Mucosa of stomach (tissue), 1 donor: ENCODE results near the gene DOLK.
"Not testable (repeated sequence)": the region's sequence is repeated elsewhere in the genome, so short reads cannot be mapped to it uniquely, and the experiment has no call there.

Experiments
- H3K27me3 ChIP-seq: one replicate; pipeline ENCODE4 v1.7.0; 2013; ENCODE audit warnings: mild to moderate bottlenecking, low read length; ENCODE audit not compliant: control insufficient read depth, insufficient read depth
- H3K36me3 ChIP-seq: one replicate; pipeline ENCODE4 v1.7.0; 2013; ENCODE audit warnings: low read length; ENCODE audit not compliant: control insufficient read depth, insufficient read depth
- H3K4me1 ChIP-seq: one replicate; pipeline ENCODE4 v1.7.0; 2013; ENCODE audit warnings: mild to moderate bottlenecking, low read length; ENCODE audit not compliant: control insufficient read depth, insufficient read depth
- H3K4me3 ChIP-seq: one replicate; pipeline ENCODE4 v1.7.0; 2013; ENCODE audit warnings: low read length
- H3K9ac ChIP-seq: one replicate; pipeline ENCODE4 v1.7.0; 2013; ENCODE audit warnings: mild to moderate bottlenecking, low read length, moderate library complexity
- H3K9me3 ChIP-seq: one replicate; pipeline ENCODE4 v1.7.0; 2013; ENCODE audit warnings: mild to moderate bottlenecking, low read length, moderate library complexity; ENCODE audit not compliant: control insufficient read depth
- donor health status: Pancreatic carcinoma.

Gene DOLK

DNA sequence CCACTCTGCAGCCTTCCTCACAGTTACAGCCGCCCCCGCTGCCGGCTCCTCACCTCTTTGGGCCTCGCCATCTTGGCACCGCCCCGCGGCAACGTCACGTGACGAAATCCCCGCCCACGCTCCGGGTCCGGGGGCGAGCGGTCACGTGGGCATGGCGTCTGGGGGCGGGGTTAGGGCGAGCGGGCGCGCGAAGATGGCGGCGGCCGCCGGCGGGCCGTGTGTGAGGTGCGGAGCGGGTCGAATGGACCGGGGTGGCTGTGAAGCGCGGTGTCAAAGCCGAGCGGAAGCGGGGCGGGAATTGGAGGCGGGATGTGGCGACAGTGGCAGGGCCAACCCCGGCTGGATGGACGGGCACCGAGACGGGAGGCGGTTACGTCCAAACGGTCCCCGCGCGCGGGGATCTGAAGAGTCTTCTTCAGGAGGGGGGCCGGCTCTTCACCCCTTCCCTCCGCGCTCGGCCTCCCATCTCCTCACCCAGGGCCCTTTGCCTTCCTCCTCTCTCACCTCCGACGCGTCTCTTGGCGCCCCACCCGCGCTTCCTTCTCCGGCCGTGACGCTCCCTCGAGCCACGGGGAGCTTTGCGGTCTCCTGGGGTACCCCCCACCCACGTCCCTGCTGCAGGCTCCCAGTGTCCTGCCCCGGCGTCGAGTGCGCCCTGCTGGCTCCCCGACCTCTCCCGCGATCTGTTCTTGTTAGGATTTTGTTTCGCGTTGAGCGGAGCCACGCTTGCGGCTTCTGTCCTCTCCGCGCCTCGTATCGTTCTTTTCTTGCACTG lies at the start of gene DOLK, which contains the start of gene NUP188:
Gene DOLK, minus strand, starts transcription at position 77 of the 775 bp plus-strand sequence. CDS start 300 bp downstream, outside the sequence.
Gene NUP188, plus strand, starts transcription at position 173 of the 775 bp plus-strand sequence. Its CDS starts 21 bp downstream, at position 194.
- no peaks in the 10 kb centered on the region for H3K36me3 ChIP-seq
- peak within 1 kb of the TSS; percentile 80 for H3K9ac ChIP-seq
- peak within 1 kb of the TSS; percentile 77 for H3K4me3 ChIP-seq
- H3K27me3 ChIP-seq = no peaks in the 10 kb centered on the region
- H3K4me1 ChIP-seq = peaks cover 10% of the 10 kb centered on the region
- no peaks in the 10 kb centered on the region for H3K9me3 ChIP-seq

DNA sequence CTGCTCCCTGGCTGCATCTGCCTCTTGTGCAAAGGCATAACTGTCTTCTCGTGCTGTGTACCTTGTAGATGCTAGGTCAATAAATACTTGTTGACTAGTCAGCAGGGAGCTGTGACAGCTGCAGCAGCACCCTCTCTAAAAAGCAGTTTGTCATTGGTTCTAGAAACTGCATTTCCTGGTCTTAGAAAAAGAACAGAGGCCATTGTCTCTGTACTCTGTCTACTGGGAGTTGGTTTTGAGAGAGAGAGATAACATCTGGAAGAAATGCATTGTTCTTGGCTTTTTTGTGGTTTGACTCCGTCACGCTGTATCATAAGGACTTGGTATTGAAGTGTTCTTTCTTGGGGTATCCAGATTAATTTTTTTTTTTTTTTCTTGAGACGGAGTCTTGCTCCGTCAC lies 48.4 kb upstream of the DOLK start:
- Histone ChIP-seq H3K4me3 (no peak overlapping the region), H3K4me1 (no peaks in the 10 kb centered on the region), H3K27me3 (no peaks in the 10 kb centered on the region), H3K36me3 (peaks cover 11% of the 10 kb centered on the region), H3K9me3 (no peaks in the 10 kb centered on the region), H3K9ac (no peak overlapping the region)

DNA sequence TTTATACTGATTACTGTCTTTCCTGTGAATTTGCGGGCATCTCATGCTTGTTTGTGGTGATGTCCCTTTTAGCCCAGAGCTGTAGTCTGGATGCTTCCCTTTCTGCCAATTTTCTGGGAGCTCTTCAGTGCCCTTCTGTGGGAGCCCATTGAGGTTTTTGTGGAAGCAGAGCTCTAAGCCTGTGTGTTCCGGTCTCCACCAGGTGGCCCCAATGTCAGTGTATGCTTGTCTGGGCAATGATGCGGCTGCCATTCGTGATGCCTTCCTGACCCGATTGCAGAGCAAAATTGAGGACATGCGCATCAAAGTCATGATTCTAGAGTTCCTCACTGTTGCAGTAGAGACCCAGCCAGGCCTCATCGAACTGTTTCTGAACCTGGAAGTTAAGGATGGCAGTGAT lies 45.6 kb upstream of the DOLK start:
- H3K4me3 ChIP-seq = no peak overlapping the region

DNA sequence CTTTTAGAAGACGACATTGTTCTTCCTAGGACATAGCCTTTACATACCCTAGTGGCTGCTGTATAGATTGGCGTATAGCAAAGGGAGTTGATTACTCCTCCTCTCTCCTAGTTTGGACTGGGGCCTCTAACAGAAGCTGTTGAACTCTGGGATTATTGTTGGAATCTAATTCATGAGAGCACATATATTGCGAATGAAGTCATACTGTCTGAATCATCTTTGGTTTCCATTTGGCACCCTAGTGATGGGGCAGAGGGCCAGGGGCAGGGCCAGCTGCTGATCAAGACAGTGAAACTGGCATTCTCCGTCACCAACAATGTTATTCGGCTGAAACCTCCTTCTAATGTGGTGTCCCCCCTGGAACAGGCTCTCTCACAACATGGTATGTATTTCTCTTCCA lies 40.4 kb upstream of the DOLK start:
- no peak overlapping the region for H3K9ac ChIP-seq
- no peaks in the 10 kb centered on the region for H3K9me3 ChIP-seq
- no peak overlapping the region for H3K4me3 ChIP-seq
- H3K27me3 ChIP-seq = no peaks in the 10 kb centered on the region
- no peaks in the 10 kb centered on the region for H3K4me1 ChIP-seq
- peaks cover 18% of the 10 kb centered on the region for H3K36me3 ChIP-seq

More for the DNA sequence above, 45.6 kb upstream of the DOLK start:
- Histone ChIP-seq H3K9ac (no peak overlapping the region), H3K27me3 (no peaks in the 10 kb centered on the region), H3K9me3 (no peaks in the 10 kb centered on the region), H3K36me3 (peaks cover 12% of the 10 kb centered on the region), H3K4me1 (no peaks in the 10 kb centered on the region)

GRCh38 chr9:128986671-128987070 lies 39.3 kb upstream of the DOLK start:
- no peak overlapping the region for H3K9ac ChIP-seq
- H3K4me3 ChIP-seq = no peak overlapping the region
- no peaks in the 10 kb centered on the region for H3K9me3 ChIP-seq
- no peaks in the 10 kb centered on the region for H3K27me3 ChIP-seq
- H3K36me3 ChIP-seq = peaks cover 19% of the 10 kb centered on the region
- H3K4me1 ChIP-seq = no peaks in the 10 kb centered on the region

DNA sequence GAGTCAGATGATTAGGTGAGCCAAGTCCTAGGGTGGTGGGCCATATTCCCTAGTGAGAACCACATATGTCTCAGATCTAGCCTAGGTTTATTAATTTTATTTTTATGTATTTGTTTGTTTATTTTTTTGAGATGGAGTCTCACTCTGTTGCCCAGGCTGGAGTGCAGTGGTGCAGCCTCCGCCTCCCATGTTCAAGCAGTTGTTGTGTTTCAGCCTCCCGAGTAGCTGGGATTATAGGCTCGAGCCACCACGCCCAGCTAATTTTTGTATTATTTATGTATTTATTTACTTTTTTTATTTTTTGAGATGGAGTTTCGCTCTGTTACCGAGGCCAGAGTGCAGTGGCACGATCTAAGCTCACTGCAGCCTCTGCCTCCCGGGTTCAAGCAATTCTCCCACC lies 36.1 kb upstream of the DOLK start:
- Histone ChIP-seq H3K4me1 (no peaks in the 10 kb centered on the region), H3K27me3 (no peaks in the 10 kb centered on the region), H3K9me3 (no peaks in the 10 kb centered on the region), H3K36me3 (peaks cover 27% of the 10 kb centered on the region), H3K9ac (no peak overlapping the region), H3K4me3 (no peak overlapping the region)

DNA sequence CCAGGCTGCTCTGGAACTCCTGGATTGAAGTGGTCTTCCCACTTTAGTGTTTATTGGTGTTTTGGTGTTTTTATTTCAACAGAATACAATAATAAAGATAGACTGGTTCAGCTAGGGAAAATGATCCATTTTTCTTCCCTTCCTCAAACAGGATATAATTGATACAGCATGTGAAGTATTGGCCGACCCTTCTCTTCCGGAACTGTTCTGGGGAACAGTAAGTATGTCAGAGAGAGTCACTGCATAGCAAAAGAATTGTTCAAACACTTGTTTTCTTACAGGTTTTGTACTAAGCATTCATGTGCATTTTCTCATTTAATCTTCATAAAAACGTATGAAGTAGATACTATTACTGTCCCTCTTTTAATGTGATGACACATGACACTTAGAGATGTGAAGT lies 31.7 kb upstream of the DOLK start:
- Histone ChIP-seq H3K9me3 (no peaks in the 10 kb centered on the region), H3K9ac (no peak overlapping the region), H3K4me1 (no peaks in the 10 kb centered on the region), H3K4me3 (no peak overlapping the region), H3K27me3 (no peaks in the 10 kb centered on the region), H3K36me3 (peaks cover 15% of the 10 kb centered on the region)

- Histone ChIP-seq H3K4me1 (no peaks in the 10 kb centered on the region), H3K9ac (no peak overlapping the region), H3K27me3 (no peaks in the 10 kb centered on the region), H3K36me3 (peaks cover 5% of the 10 kb centered on the region), H3K9me3 (no peaks in the 10 kb centered on the region), H3K4me3 (no peak overlapping the region)
Observed at GRCh38 chr9:128972956-128973355, 25.6 kb upstream of the DOLK start.

DNA sequence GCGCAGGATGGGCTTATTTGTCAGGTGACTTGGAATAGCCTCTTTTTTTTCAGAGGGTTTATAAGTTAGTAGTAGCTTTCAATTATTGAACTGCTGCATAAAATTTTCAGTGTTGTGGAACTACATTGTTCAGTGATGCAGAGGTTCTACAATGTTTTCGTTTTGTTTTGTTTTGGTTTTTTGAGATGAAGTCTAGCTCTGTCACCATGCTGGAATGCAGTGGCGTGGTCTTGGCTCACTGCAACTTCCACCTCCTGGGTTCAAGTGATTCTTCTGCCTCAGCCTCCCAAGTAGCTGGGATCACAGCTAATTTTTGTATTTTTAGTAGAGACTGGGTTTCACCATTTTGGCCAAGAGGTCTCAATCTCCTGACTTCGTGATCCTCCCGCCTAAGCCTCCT lies 22.1 kb upstream of the DOLK start:
- no peaks in the 10 kb centered on the region for H3K9me3 ChIP-seq
- no peak overlapping the region for H3K4me3 ChIP-seq
- H3K4me1 ChIP-seq = no peaks in the 10 kb centered on the region
- peaks cover 5% of the 10 kb centered on the region for H3K36me3 ChIP-seq
- no peaks in the 10 kb centered on the region for H3K27me3 ChIP-seq
- no peak overlapping the region for H3K9ac ChIP-seq

- not testable (repeated sequence) for H3K27me3 ChIP-seq, H3K36me3 ChIP-seq, H3K9me3 ChIP-seq, H3K4me3 ChIP-seq, H3K9ac ChIP-seq, H3K4me1 ChIP-seq
Observed at GRCh38 chr9:128961403-128961802, 14.0 kb upstream of the DOLK start.

DNA sequence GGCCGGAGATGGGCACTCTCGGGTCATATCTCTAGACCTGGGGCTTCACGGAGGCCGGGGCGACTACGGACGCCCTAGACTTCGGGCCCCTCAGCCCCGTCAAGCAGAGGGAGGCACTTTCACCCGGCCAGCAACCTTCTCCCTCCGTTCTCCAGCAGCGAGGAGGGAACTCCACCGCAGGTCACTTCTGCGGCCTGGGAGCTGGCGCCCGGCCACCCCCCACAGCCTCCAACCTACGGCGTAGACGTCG lies 201 bp downstream of the DOLK start:
- H3K27me3 ChIP-seq = no peaks in the 10 kb centered on the region
- H3K4me3 ChIP-seq = peak overlapping the region; percentile 77
- peak overlapping the region; percentile 80 for H3K9ac ChIP-seq
- no peaks in the 10 kb centered on the region for H3K36me3 ChIP-seq
- H3K4me1 ChIP-seq = peaks cover 10% of the 10 kb centered on the region
- no peaks in the 10 kb centered on the region for H3K9me3 ChIP-seq

- Histone ChIP-seq H3K4me1 (peaks cover 10% of the 10 kb centered on the region), H3K9me3 (no peaks in the 10 kb centered on the region), H3K9ac (peak overlapping the region; percentile 80), H3K36me3 (no peaks in the 10 kb centered on the region), H3K27me3 (no peaks in the 10 kb centered on the region), H3K4me3 (peak overlapping the region; percentile 77)
Observed at GRCh38 chr9:128946571-128947276, 679 bp downstream of the DOLK start.
